NCI-H1694 (cell line): ENCODE results near the gene BCAS3.
"Not testable (repeated sequence)": the region's sequence is repeated elsewhere in the genome, so short reads cannot be mapped to it uniquely, and the experiment has no call there.

Source experiments
- DNase-seq: peaks from one replicate; lab custom pipeline; 2025; lab: John Stamatoyannopoulos, UW

Gene BCAS3

GRCh38 chr17:60939318-60939717 lies 261.7 kb downstream of the BCAS3 start:
- no peak for DNase-seq

- no peak for DNase-seq
Observed at GRCh38 chr17:60941028-60941427, 263.4 kb downstream of the BCAS3 start.

- no peak for DNase-seq
Observed at GRCh38 chr17:60941571-60941970, 263.9 kb downstream of the BCAS3 start.

GRCh38 chr17:60944751-60945150 lies 267.1 kb downstream of the BCAS3 start:
- no peak for DNase-seq

GRCh38 chr17:60947100-60947499 lies 269.4 kb downstream of the BCAS3 start:
- no peak for DNase-seq

GRCh38 chr17:60947543-60947942 lies 269.9 kb downstream of the BCAS3 start:
- DNase-seq: no peak

GRCh38 chr17:60952747-60953146 lies 275.1 kb downstream of the BCAS3 start:
- DNase-seq: no peak

GRCh38 chr17:60959011-60959410 lies 281.4 kb downstream of the BCAS3 start:
- no peak for DNase-seq

- no peak for DNase-seq
Observed at GRCh38 chr17:60959696-60960095, 282.0 kb downstream of the BCAS3 start.

GRCh38 chr17:60960398-60961065 lies 282.9 kb downstream of the BCAS3 start:
- DNase-seq: no peak

GRCh38 chr17:60964160-60964559 lies 286.5 kb downstream of the BCAS3 start:
- DNase-seq: no peak

- no peak for DNase-seq
Observed at GRCh38 chr17:60968266-60968665, 290.6 kb downstream of the BCAS3 start.

GRCh38 chr17:60969500-60970037 lies 291.9 kb downstream of the BCAS3 start:
- DNase-seq: no peak

GRCh38 chr17:60970741-60971140 lies 293.1 kb downstream of the BCAS3 start:
- no peak for DNase-seq

- peak; percentile 62 for DNase-seq
Observed at GRCh38 chr17:60971515-60972369, 294.1 kb downstream of the BCAS3 start.

GRCh38 chr17:60976861-60977260 lies 299.2 kb downstream of the BCAS3 start:
- DNase-seq: not testable (repeated sequence)

- no peak for DNase-seq
Observed at GRCh38 chr17:60989379-60989778, 311.7 kb downstream of the BCAS3 start.

- DNase-seq: no peak
Observed at GRCh38 chr17:60989846-60990245, 312.2 kb downstream of the BCAS3 start.

GRCh38 chr17:60993497-60993896 lies 315.8 kb downstream of the BCAS3 start:
- no peak for DNase-seq

GRCh38 chr17:60995680-60996079 lies 318.0 kb downstream of the BCAS3 start:
- no peak for DNase-seq

- no peak for DNase-seq
Observed at GRCh38 chr17:61000911-61001310, 323.3 kb downstream of the BCAS3 start.

- DNase-seq: peak; percentile 33
Observed at GRCh38 chr17:61002316-61002736, 324.7 kb downstream of the BCAS3 start.

- no peak for DNase-seq
Observed at GRCh38 chr17:61005358-61005757, 327.7 kb downstream of the BCAS3 start.
